ENCODE measurements around the gene UGT1A1.

Gene UGT1A1

DNA sequence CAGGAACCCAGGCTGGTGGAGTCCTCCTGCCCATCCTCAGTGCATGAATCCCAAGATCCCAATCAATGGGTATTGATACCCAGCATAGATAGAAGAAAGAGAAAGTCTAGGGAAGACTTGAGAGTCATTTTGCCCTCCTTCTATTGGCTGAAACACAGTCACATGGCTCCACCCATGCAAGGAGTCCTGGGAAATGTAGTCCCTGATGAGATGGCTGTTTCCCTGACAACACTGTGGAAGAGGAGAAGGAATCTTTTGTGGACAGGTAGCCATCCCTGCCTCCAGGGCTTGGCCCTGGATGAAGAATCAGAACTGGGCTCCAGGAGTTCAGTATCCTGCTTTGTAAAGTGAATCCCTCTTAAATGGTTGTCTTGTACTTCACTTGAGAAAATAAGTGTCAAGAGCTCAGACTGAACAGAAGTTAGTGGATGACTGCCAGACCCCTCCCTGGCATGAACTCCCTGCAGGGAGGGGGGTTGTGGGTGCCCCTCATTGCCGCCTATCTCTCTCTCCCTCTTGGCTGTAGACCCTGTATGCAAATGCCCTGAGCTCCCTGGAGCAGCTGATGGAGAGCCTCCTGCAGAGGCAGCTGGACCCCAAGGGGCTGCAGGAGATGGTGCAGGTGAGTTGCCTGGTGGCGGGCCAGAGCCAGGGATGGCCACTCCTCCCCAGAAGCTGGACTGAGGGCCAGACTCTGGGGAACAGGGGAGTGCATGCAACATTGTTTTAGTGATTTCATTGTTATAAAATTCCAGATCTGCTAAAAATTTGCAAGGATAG is 54.2 kb downstream of the UGT1A1 start:
- DNase-seq (ENCODE audit: low read depth in 2 of 3, low spot score in 2 of 3), result no peak

DNA sequence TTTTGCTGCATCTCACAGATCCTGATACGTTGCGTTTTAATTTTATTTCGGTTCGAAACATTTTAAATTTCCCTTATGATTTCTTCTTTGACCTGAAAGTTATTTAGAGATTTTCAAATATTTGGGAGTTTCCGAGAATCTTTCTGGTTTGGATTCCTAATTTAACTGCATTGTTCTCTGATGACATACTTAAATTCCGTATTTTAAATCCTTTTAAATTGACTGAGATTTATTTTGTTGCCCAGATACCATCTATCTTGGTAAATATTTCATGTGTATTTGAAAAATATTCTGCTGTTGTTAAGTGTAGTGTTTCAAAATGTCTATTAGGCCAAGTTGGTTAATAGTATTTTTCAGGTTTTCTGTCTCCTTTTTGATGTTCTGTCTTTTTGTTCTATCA is 55.8 kb downstream of the UGT1A1 start:
- DNase-seq (ENCODE audit: low read depth in 2 of 3, low spot score in 2 of 3), result no peak

DNA sequence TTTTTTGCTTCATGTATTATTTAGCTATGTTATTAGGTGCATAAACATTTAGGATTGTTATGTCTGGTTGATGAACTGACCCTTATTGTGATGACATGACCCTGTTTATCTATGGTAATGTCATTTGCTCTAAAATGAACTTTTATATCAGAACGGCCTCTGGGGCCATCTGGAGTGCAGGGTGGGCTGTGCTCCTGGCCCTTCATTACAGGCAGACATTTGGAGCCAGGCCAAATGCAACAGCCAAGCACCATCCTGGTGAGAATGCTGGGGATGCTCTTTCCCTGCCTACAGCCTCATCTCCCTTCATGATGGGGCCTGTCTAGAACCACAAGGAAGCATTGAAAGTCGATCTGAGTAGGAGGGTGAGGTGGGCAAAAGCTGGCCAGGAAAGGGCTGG is 56.3 kb downstream of the UGT1A1 start:
- no peak for DNase-seq (ENCODE audit: low read depth in 2 of 3, low spot score in 2 of 3)

DNA sequence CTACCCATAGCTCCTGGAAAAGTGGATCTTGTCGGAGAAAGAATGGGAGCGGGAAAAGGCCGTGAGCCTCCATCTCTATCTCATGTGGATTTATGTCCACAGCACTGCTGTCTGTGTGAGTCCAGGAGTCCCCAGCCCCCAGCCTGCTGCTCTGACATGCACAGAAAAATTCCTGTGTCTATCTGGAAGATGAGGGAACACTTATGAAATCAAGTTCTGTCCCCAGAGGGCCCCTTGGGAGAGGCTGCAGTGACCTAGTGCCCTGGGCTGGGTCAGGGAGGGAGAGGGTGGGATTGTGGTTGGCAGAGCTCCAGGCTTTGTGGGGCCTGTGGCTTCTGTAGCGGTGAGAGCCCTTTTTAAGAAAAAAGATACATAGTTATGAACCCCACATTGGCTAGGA is 56.7 kb downstream of the UGT1A1 start:
- DNase-seq (ENCODE audit: low read depth in 2 of 3, low spot score in 2 of 3), result no peak

DNA sequence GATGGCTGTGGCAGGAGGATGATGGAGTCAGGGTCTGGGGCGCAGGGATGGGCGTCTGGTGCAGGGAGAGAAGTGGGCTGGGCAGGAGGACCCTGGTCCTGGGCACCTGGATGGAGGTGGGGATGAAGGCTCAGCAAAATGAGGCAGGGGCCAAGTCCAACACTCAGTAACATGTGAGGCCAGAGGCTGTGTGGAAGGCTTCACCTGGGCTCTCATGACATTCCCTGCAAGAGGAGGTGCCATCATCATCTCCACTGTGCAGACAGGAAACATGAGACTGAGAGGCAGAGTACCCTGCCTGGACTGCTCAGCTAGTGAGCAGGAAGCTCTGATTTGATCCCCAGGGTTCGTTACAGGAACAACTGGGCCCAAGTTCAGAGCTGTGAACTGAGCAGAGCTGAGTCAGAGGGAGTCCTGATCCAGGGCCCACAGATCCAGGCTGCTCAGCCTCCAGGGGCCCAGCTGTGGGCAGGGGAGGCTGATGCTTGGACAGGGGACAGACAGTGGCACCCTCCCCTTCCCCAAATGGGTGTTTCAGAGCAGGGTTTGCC is 57.4 kb downstream of the UGT1A1 start:
- no peak for DNase-seq (ENCODE audit: low read depth in 2 of 3, low spot score in 2 of 3)

DNA sequence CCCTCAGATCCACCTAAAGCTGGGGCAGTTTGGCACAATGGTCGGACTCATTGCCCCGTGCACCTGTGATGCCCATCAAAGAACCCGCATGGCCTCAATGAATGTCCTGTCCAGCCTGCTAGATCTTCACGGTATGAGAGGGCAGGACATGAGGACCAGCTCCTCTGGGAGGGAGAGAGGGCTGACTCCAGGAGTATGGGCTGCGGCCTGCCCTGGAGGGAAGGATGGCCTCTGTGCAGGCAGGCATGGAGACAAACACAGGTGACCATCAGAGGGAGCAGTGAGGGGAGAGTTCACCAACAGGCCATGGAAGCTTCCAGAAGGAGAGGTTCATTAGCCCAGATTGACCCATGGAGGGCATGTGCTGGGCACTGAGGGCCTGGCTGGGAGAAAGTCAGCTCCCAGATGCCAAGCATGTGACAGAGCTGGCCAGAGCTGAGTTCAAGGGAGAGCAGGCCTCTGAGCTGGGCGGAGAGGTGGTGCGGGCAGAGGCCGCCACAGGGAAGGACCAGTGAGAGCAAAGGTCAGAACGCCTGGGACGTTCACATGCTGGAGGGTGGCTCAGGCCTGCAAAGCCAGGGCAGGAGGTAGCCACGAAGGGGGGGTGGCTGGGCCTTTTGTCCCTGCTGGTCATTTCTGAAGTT is 58.0 kb downstream of the UGT1A1 start:
- DNase-seq (ENCODE audit: low read depth in 2 of 3, low spot score in 2 of 3), result no peak

DNA sequence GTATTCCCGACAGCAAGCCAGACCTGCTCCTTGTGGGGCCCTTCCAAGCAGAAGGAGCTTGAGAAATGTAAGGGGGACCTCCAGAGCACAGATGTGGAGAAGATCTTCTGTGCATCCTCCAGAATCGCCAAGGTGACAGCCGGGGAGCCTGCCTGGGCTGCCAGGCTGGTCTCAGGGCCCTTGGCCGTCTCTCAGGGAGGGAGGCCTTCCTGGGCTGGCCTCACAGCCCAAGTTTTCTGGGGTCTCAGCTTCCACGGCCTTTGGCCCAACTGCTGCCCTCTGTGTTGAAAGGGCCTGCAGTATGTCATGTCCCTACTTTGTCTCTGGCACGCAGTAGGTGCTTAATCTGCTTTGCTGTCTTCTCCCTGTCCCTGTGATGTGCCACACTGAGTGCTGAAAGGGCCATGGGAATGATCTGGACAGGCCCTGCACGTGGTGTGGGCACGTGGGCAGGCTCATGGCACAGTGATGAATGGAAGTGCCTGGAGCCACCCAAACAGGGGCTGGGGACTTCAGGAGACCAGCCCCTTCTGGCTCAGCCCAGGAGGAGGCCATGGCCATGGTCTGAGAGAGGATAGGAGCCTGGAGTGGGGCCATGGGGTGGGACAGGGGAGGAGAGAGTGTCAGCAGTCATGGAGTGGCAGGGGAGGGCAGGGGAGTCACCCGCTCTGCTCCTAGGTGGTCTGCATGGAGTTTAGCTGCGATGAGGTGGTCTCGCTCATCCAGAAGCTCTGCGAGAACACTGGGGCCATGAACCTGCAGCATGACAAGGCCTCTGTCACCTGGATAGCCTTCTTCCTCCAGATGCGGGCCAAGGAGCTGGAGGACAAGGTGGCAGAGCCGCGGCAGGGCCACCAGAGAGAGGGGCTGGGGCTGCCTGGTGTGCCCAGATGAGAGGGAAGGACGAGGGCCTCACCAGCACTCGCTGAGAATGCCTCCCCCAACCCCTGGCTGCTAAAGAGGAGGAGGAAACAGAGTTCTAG is 58.9 kb downstream of the UGT1A1 start:
- DNase-seq (ENCODE audit: low read depth in 2 of 3, low spot score in 2 of 3), result no peak

DNA sequence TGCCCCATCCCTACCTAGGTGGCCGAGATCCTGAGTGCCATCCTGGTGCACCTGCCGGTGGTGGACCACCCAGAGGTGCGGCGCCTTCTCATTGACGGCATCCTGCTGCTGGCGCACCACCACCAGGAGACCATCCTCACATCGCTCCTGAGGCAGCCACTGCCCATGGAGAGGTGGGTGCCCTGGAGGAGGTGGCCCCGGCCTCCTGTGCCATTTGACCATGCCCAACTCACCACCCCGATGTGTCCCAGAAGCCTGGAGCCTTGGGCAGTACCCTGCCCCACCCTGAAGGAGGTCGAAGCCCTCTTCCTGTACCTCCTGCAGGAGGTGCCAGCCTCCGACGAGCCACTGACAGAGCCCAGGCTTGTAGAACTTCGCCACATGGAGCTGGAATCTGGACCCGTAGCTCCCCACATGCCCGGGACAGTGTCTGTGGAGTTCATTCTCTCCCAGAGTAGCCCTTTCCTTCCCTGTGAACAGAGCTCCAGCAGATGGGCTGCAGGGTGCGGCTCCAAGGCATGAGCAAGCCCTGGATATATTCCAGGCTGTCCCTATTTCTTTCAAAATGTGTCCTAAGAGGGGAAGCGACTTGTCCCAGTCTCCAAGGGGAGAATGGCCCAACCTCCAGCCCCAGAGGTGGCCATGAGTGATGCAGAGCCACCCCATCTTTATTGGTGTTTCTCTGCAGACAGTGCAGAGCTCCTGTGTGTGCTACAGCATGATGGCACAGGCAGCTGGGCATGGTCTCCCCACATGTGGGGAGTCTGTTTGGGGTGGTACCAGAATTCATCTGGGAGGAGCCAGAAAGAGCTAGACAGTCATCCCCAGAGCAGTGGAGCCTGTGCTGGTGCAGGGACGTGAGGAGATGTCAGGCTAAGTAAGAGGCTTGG is 60.1 kb downstream of the UGT1A1 start:
- no peak for DNase-seq (ENCODE audit: low read depth in 2 of 3, low spot score in 2 of 3)

DNA sequence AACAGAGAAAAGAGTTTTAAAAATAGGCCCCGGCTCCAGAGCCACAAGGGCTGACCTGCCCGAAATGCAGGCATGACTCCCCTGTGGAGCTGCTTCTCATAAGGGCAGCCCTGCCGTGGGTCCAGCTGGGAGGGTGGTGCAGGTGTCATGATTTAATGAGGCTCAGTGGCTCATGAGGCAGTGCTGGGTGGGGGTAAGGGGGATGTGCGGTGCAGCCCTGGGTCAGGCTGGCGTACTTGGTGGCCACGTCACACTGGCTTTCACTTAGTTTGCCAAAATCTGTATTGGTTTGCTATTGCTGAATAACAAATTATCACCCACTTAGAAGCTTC is 60.7 kb downstream of the UGT1A1 start:
- DNase-seq (ENCODE audit: low read depth in 2 of 3, low spot score in 2 of 3), result no peak

DNA sequence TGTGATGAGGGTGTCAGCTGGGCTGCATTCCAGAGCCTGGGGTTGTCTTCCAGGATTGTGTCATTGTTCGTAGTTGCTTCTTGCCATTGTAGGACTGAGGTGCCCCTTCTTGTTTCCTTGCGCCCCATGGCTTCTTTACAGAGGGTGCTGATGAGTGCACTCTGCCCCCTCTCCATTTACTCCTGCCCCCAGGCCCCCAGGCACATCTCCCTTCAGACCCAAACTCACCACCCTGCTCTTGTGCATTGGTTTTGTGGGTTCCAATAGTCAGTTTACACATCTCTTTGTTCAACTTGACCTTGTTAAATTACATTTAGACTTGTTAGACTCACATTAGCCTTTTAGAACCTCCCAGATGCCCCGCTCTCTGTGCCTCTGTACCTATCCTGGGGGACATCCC is 61.1 kb downstream of the UGT1A1 start:
- DNase-seq (ENCODE audit: low read depth in 2 of 3, low spot score in 2 of 3), result no peak

DNA sequence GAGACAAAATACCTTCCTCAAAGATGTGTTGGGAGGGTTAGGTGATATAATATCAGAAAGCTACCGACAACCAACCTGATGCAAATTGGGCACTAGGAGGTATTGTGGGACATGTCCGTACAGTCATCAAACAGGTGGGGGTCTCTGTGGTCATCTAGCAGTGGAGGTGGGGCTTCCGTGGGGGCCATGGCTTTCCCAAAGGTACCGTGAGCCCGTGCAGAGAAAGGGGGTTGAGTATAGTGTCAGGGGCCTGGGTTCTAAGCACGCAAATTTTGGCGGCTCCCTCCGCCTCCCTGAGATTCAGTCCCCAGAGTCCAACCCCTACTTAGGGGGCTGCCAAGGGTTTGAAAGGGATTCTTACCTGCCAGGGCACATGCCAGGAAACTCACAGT is 61.6 kb downstream of the UGT1A1 start:
- no peak for DNase-seq (ENCODE audit: low read depth in 2 of 3, low spot score in 2 of 3)

DNA sequence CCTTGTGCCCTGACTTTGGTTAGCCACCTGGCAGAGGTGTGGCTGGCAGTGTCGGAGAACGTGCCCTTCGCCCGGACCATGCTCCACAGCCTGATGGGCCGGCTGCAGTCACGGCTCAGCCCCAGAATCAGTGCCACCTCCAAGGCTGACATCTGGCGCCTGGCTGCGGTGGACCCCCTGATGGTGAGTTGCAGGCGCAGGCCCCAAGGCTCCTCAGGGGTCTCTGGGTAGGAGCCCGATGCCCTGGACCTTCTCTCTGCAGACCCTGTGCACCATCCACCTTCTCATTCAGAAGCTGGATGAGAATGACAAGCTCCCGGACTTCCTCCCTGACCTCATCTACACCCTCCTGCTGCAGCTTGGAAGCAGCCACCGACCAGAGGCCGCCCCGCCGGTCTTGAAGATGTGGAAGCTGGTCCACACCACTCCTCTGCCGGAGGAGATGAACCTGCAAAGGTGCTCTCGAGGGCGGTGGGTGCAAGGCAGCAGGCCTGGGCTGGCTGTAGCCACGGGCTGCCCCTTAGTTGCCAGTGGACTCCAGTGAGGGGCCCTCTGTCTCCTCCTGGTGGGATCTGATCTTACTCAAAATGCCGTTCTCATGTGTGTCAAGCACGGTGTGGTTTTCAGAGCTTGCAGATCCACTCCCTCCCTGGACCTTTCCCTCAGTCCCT is 62.2 kb downstream of the UGT1A1 start:
- DNase-seq (ENCODE audit: low read depth in 2 of 3, low spot score in 2 of 3), result no peak
